ACHN (cell line): ENCODE data around the gene EZH1.
A peak's percentile ranks its signal among the peaks of the same experiment; 100 is the strongest.
"Not testable (repeated sequence)": the region's sequence is repeated elsewhere in the genome, so short reads cannot be mapped to it uniquely, and the experiment has no call there.

Source experiments
- DNase-seq: peaks from one replicate; pipeline ENCODE4 v3.0.0-alpha.2; 2015
- in situ Hi-C: cut with HindIII; loops from 2 replicates; pipeline ENCODE4 v1.10.0; 2017; ENCODE audit warnings: low sequenced_read_pairs, low pct_ligation_motif_present, low pct_unique_long_range_greater_than_20kb

The EZH1 gene

DNA sequence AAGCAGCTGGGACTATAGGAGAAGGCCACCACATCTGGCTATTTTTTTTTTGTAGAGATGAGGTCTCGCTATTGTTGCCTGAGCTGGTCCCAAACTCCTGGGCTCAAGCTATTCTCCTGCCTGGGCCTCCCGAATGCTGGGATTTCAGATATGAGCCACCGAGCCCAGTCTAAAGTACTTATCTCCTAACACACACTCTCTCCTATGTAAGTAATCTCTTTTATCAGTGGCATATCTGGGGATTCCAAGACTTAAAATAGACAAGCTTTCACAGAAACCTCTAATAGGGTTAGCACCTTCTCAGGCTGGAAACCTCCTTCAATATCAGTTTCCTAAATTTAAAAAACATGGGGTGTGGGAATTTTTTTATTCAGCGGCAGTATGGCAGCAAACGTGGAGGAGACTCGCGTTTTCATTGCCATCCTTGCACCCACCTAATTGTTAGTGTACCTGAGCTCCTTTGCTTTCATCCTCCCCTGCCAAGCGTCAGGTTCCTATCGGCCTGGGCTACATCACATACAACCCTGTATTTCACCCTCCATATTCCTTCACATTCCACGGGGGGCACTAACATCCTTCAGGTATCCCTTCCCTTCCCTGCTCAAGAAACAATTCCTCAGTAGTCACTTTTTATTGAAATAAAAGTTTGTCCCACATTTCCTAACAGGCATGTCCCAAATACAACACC is 1.1 kb downstream of the EZH1 start:
- no peak for DNase-seq
- in situ Hi-C loops, result loop anchor here (25.0 kb wide), 1 partner anchor 194 kb away; no protein-coding TSS in a partner anchor

DNA sequence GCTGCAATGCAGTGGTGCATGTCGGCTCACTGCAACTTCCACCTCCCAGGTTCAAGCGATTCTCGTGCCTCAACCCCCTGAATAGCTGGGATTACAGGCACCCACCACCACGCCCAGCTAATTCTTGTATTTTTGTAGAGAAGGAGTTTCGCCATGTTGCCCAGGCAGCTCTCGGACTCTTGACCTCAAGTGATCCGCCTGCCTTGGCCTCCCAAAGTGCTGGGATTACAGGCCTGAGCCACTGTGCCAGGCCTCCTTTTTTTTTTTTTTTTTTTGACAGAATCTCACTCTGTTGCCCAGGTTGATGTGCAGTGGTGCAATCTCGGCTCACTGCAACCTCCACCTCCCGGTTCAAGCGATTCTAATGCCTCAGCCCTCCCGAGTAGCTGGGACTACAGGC is 1.9 kb downstream of the EZH1 start:
- not testable (repeated sequence) for DNase-seq
- in situ Hi-C loops, result loop anchor here (25.0 kb wide), 1 partner anchor 194 kb away; no protein-coding TSS in a partner anchor

DNA sequence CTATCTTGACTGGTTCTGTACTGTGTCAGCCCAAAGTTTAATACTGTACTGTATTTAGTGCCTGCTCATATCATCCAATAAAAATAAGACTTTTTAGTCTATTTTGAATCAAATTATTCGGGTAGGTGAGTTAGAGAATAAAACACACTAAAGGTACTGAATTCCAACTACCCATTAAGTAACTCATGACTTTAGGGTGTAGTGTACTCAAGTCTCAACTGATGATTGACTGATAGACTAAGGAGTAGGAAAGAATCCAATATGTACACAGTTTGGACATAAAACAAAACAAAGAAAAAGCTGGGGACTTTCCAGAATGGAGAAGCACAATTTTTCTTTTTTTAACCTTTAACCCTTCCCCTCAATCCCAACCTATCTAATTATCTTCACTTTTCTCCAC is 4.1 kb downstream of the EZH1 start:
- DNase-seq, result no peak
- in situ Hi-C loops, result loop anchor here (25.0 kb wide), 1 partner anchor 197 kb away; no protein-coding TSS in a partner anchor

DNA sequence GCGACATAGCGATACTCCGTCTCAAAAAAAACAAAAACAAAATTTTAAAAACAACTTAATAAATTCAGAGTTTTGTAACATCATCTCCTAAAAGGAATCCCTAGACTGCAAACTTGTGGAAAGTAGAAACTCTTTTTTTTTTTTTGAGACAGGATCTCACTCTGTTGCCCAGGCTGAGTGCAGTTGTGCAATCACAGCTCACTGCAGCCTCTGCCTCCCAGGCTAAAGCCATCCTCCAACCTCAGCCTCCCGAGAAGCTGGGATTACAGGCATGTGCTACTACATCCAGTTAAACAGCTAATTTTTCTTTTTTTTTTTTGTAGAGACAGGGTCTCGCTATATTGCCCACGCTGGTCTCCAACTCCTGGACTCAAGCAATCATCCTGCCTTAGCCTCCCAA is 19.7 kb downstream of the EZH1 start:
- in situ Hi-C loops, result loop anchor here (25.0 kb wide), 1 partner anchor 212 kb away; no protein-coding TSS in a partner anchor
- DNase-seq, result no peak

DNA sequence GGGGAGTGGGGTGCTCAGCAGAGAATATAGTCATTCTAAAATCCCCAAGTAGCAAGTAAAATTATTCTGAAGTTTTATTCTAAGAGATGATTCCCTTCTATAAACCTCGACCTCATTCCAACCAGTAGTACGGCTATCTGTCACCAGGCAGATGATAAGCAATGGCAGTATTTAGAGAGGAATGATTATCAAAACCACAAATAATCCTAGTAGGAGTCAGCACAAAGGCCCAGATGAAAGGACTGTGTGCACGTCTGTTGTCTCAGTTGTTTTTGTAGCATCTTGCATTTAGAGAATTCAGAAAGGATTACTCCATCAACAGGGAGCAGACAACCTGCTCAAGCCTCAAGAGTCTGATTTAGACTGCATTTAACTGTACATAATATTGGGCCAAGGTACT is 21.2 kb downstream of the EZH1 start:
- no peak for DNase-seq
- in situ Hi-C loops, result no loop called here

DNA sequence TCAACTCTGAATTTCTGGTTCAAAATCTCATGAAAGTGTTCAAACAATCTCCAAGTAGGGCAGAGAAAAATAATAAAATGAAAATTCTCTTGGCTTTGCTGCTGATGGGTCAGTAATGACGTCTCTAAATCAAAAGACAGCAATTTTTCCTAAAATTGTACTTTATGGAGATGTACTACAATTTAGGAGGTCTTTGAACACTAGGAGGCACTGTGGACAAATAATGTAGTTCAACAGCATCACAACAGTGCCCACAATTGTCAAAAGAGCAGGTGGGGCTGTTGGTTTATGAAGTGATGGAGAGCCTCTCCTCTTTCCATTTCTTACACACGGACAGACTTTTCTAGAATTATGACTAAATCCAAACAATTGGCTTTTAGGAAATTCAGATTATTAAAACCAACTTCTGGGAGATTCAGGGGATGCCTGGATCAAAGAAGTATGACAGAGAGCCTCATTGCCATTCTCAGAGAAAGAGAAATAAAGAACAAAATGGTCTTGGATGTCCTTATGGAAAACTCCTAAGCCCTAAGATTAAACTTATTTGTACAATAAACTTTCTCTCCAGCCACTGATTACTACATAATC is 23.8 kb downstream of the EZH1 start:
- in situ Hi-C loops, result no loop called here
- peak; percentile 79 for DNase-seq

DNA sequence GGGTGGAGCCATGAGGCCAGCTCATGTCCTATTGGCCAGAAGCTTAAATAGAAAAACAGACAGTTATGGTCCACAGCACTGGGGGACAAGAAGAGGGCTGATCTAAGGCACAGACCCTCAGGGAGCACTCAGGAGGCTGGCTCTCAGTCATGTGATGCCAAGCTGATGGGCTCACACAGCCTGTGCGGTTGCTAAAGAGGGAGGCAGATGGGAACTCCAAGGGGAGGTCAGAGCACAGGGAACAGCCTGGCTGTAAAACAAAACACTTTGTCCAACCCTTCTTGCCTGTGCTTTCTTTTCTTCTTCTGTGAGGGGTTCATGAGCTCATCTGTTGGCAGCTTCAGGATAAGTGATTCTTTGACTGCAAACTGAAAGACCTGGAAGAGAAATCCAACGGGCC is 35.3 kb downstream of the EZH1 start:
- DNase-seq, result no peak
- in situ Hi-C loops, result no loop called here

DNA sequence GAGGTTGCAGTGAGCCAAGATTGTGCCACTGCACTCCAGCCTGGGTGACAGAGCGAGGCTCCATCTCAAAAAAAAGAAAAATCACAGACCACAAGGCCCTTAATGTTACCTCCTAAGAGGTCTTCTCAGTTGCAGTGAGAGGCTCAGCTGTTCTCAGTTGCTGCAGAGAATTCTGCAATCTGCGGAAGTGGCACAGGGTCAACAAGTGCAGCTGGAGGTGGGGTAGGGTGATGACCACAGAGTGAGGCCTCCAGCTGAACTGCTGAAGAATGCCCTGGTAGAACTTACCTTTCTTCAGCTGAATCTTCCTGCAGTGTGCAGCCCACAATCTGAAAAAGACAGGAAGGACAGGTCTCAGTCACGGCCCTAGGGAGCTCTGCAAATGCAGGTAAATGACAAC is 36.3 kb downstream of the EZH1 start:
- in situ Hi-C loops, result no loop called here

DNA sequence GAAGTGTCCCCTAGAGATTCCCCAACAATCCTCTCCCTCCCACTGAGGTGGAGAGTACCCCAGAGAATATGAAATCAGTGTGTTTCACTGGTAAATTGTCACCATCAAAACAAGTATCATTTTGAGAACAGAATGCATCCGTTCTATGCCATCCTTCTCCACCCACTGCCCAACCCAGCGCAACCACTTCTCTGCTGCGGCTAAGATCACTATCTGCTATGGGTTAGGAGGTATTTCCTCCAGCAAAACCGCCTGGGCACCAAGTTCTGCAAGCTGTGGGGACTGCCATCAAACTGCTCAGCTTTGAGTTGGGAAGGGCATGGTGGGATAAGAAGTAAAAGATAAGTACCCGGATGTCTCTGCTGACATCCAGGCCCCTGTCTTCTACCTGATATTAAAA is 38.1 kb downstream of the EZH1 start:
- in situ Hi-C loops, result no loop called here
- DNase-seq, result no peak

More for the DNA sequence above, 36.3 kb downstream of the EZH1 start:
- no peak for DNase-seq

DNA sequence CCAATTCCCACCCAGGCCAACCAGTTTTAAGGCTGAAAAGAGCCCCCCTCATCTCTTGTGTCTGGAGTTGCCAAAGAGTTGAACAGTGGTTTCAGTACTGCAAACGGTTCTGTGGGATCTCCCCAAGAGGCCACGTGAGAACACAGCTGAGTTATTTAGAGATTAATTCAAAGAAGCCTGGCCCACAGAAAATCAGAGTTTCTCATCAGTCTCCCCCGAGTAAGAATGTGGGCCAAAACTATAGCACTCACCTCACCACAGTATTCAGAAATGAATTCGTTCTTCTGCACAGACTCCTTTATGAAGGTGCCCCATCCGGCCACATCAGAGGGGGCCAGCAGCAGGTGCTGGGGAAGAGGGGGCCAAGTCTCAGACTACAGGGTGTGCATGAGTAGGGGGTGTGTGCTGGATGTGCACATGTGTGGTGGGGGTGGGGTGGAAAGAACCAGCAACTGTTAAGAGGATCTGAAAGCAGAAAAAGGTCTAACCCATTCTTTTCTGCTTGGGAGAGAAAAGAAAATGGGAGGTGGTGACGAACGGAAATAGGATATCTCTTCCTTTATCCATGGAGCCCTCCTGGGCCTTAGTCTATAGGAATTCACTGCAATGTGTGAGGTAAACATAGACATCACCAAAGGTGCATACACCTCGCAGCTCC is 39.9 kb downstream of the EZH1 start:
- no peak for DNase-seq
- in situ Hi-C loops, result no loop called here

DNA sequence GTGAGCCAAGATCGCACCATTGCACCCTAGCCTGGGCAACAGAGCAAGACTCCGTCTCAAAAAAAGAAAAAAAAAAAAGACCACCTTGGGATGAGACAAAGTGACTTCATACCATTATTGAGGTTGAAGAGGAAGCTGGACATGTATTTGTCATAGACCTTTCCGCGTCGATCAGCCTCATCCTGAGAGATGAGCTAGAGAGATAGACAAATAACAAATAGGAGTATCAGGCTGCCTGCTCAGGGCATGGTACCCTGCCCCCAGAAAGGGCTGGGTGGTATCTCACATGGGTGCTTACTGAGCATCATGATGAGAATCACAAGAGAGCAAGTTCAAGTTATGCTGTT is 40.4 kb downstream of the EZH1 start:
- no peak for DNase-seq
- in situ Hi-C loops, result no loop called here

DNA sequence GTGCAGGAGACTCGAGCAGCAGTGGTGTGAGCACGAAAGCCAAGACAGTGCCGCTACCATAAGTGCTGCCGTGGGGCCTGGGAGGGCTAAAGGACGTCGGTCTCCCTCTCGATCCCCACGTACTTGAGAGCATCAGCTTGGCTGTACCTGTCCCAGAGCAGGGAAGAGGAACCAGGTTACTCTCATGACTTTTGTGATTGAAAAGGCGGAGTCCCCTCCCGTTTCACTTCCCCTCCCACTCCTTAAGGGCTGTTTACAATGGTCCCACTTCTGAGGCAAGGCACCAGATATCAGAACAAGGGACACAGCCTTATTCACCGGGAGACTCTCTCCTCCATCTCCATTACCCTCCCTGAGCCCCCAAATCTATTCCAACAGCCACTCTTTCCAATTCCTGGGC is 42.4 kb downstream of the EZH1 start:
- no peak for DNase-seq
- in situ Hi-C loops, result no loop called here

DNA sequence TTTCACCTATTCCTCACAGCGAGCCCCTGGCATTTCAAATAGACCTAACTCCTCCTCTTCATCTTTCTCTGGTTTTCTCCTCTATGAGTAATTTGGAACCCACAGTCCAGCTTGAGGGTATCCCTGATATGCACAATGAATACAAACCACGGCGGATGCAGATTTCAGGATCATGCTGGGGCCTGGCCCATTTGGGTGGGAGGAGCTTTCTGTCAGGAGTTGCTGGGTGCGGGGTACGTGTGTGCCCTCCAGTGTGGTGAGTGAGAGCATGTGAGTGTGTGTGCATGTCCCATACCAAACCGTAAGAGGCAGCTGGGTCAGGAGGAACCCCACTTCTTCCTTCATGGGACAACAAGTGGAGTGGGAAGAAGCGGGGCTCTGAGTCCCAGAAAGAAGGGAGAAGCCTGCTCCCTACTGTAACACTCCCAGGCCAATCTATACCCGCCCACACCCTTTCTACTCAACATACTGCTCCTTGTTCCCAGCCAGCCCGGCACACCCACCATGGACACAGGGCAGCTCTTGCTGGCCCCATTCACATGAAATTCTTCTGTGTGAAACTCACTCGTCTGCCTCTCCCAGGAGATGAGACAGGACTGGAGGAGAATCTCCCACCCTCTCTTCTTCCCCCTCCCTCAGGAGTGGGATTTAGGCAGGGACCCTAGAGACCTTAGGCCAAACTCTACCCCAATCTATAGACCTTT is 44.1 kb downstream of the EZH1 start:
- in situ Hi-C loops, result no loop called here
- DNase-seq, result no peak

DNA sequence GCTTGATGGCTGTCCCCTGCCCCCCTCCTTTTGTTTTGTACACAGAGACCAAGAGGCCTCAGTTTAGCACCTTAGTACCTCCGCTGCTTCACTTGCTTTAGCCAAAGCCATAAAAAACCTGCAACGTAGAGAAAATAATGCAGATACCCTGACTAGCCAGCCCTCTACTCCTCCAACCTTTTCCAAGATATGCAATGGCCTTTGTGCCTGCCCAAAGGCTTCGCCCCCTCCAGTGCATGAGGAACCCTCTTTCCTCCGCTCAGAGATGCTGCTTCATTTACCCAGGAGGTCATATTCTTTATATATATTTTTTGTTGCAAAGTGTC is 45.5 kb downstream of the EZH1 start:
- no peak for DNase-seq
- in situ Hi-C loops, result no loop called here

DNA sequence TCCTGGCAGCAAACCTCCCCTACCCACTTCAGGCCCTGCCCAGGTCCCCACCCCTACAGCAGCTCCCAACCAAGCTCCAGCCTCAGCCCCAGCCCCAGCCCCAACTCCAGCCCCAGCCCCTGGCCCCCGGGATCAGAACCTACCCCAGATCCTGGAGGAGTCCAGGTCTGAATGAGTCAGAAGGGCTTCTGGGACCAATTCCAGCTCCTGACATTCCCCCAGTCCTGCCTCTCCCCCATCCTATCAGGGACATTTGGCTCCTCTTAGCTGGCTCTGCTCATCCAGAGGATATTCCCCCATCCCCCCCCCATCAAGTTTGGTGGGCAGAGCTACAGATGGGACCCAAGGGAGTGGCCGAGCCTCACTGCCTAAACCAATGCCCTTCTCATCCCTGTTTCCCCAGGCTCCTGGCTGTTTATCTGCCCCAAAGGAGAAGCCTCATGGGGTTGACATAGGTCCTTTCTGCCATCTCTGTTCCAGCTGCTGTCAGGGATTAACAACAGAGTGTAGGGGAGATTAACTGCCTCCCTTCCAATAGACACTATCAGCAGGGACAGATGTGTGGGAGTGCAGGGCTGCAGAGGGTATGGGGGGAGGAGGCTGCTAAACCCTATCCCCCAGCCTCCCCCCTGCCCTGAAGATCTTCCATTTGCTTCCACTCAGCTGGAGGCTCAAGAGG is 46.0 kb downstream of the EZH1 start:
- in situ Hi-C loops, result no loop called here
- DNase-seq, result peak; percentile 44

DNA sequence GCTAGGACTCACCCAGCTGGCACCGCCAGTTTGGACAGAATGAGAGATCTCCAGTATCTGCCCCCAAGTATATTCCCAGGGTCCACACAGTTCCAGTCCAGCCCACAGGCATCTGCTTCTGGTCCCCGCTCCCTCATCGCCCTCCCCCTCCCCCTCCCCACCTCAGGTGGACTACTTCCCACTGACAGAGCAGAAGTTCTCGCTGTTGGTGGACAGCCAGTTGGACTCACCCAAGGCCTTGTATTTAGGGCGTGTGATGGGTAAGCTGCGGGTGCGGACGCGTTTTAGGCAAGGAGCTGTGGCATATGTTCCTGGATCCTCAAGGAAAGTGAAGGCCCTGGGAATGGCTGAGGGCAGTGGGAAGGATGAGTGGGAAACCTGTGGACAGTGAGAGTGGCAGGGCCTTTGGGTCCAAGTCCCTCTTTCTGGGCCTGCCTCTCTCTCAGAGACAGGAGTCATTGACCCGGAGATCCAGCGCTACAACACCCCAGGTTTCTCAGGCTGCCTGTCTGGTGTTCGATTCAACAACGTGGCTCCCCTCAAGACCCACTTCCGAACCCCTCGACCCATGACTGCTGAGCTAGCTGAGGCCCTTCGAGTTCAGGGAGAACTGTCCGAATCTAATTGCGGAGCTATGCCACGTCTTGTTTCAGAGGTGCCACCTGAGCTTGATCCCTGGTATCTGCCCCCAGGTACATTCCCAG is 47.6 kb downstream of the EZH1 start:
- in situ Hi-C loops, result no loop called here
- DNase-seq, result no peak

DNA sequence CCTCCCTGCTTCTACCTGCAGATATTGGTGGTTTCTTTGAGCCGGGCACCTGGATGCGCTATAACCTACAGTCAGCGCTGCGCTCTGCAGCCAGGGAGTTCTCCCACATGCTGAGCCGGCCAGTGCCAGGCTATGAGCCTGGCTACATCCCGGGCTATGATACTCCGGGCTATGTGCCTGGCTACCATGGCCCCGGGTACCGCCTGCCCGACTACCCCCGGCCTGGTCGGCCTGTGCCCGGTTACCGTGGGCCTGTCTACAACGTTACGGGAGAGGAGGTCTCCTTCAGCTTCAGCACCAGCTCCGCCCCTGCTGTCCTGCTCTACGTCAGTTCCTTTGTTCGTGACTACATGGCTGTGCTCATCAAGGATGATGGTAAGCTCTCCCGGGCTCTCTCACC is 49.3 kb downstream of the EZH1 start:
- in situ Hi-C loops, result no loop called here
- no peak for DNase-seq

DNA sequence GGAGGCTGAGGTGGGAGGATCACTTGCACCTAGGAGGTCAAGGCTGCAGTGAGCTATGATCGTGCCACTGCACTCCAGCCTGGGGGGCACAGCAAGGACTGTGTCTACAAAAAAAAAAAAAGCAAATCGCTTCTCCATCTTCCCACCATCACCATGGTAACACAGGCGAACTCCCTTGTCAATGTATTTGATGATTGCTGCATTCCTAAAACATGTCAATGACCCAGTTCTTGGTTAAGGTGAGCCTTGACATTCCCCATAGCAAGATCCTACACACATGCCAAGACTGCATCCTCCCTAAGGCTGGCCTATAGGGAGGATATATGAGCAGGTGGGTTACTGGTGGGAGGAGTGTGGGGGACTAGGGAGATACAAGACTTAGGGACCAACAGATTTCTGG is 50.3 kb downstream of the EZH1 start:
- in situ Hi-C loops, result no loop called here
- DNase-seq, result no peak
